GM12891 (cell line): ENCODE measurements around the gene CLDN20.

Source experiments
- POLR2A ChIP-seq: IDR thresholded peaks from 2 replicates; pipeline ENCODE4 v1.6.1; 2011; ENCODE audit warnings: low read depth, low read length, control low read depth
- POLR2AphosphoS5 ChIP-seq: IDR thresholded peaks from 2 replicates; pipeline ENCODE4 v1.6.1; 2011; ENCODE audit warnings: low read depth, low read length, control low read depth
- SPI1 ChIP-seq: IDR thresholded peaks from 2 replicates; pipeline ENCODE4 v1.6.1; 2011; ENCODE audit warnings: low read depth, low read length, control low read depth
- TAF1 ChIP-seq: IDR thresholded peaks from 2 replicates; pipeline ENCODE4 v1.6.1; 2011; ENCODE audit warnings: low read depth, low read length, control low read depth

- TF ChIP-seq POLR2AphosphoS5 (no peak), POLR2A (no peak), TAF1 (no peak), SPI1 (no peak)
Observed at GRCh38 chr6:155244434-155244833, 19.4 kb upstream of the CLDN20 start.
